Panc1 (cell line): ENCODE results near the gene TLR6.
A peak's percentile ranks its signal among the peaks of the same experiment; 100 is the strongest.

Experiments used
- CTCF ChIP-seq: fragments of 450-650 bp; IDR thresholded peaks from 2 replicates; pipeline ENCODE4 v1.5.1; 2017; ENCODE audit warnings: mild to moderate bottlenecking
- POLR2AphosphoS5 ChIP-seq: IDR thresholded peaks from 2 replicates; pipeline ENCODE4 v1.6.1; 2012; ENCODE audit warnings: mild to moderate bottlenecking, low read depth, low read length, moderate library complexity
- REST ChIP-seq, 2 experiments: IDR thresholded peaks; 2 replicates each; pipeline ENCODE4 v1.6.1; 2011 to 2012; ENCODE audit warnings: low read depth in 2 of 2, control low read depth in 1 of 2, low read length in 1 of 2, mild to moderate bottlenecking in 1 of 2, moderate library complexity in 1 of 2; ENCODE audit not compliant: insufficient read depth in 1 of 2
- SIN3A ChIP-seq: IDR thresholded peaks from 2 replicates; pipeline ENCODE4 v1.6.1; 2012; ENCODE audit warnings: low read depth, mild to moderate bottlenecking, low read length, moderate library complexity, borderline replicate concordance; ENCODE audit not compliant: insufficient read depth
- TCF7L2 ChIP-seq: IDR thresholded peaks from 2 replicates; pipeline ENCODE4 v1.6.1; 2011; ENCODE audit warnings: mild to moderate bottlenecking, low read depth, low read length, inconsistent platforms

- TF ChIP-seq TCF7L2 (no peak), SIN3A (no peak), CTCF (peak; percentile 71; the same call in 1 of the 2 replicates), REST (IDR thresholded peaks at IDR 0.05; ENCODE audit: insufficient read depth in 1 of 2, low read depth in 2 of 2, low read length in 1 of 2) (no peak), POLR2AphosphoS5 (no peak)
These were observed at the start of gene TLR6 for GRCh38 chr4:38856524-38857337.
